GM19240 (cell line): ENCODE measurements around the gene MAPK4.

Source experiments
- DNase-seq: peaks from one replicate; pipeline ENCODE4 v3.0.0; 2011; ENCODE audit warnings: low spot score; ENCODE audit not compliant: insufficient read length

MAPK4 gene

GRCh38 chr18:50623694-50624352 is 63.9 kb downstream of the MAPK4 start:
- DNase-seq, result no peak

GRCh38 chr18:50624981-50625380 is 65.1 kb downstream of the MAPK4 start:
- no peak for DNase-seq

GRCh38 chr18:50626317-50626716 is 66.4 kb downstream of the MAPK4 start:
- no peak for DNase-seq

GRCh38 chr18:50627594-50628532 is 68.0 kb downstream of the MAPK4 start:
- no peak for DNase-seq

- no peak for DNase-seq
Observed at GRCh38 chr18:50628533-50628905, 68.6 kb downstream of the MAPK4 start.

- DNase-seq, result no peak
Observed at GRCh38 chr18:50629148-50629631, 69.3 kb downstream of the MAPK4 start.

- no peak for DNase-seq
Observed at GRCh38 chr18:50630895-50631294, 71.0 kb downstream of the MAPK4 start.

- DNase-seq, result no peak
Observed at GRCh38 chr18:50632895-50633515, 73.1 kb downstream of the MAPK4 start.

GRCh38 chr18:50633992-50634391 is 74.1 kb downstream of the MAPK4 start:
- DNase-seq, result no peak

- DNase-seq, result no peak
Observed at GRCh38 chr18:50636366-50637057, 76.6 kb downstream of the MAPK4 start.

- no peak for DNase-seq
Observed at GRCh38 chr18:50638016-50638883, 78.4 kb downstream of the MAPK4 start.

- DNase-seq, result no peak
Observed at GRCh38 chr18:50638884-50639420, 79.1 kb downstream of the MAPK4 start.

- no peak for DNase-seq
Observed at GRCh38 chr18:50639711-50640110, 79.8 kb downstream of the MAPK4 start.

GRCh38 chr18:50642439-50642838 is 82.6 kb downstream of the MAPK4 start:
- DNase-seq, result no peak

- no peak for DNase-seq
Observed at GRCh38 chr18:50644146-50644545, 84.3 kb downstream of the MAPK4 start.

GRCh38 chr18:50644807-50645206 is 84.9 kb downstream of the MAPK4 start:
- DNase-seq, result no peak

- DNase-seq, result no peak
Observed at GRCh38 chr18:50647237-50647636, 87.3 kb downstream of the MAPK4 start.

GRCh38 chr18:50647792-50648191 is 87.9 kb downstream of the MAPK4 start:
- DNase-seq, result no peak

GRCh38 chr18:50649821-50650220 is 89.9 kb downstream of the MAPK4 start:
- no peak for DNase-seq

GRCh38 chr18:50651334-50651733 is 91.4 kb downstream of the MAPK4 start:
- no peak for DNase-seq
